ENCODE measurements around the gene FZD4.
"Not testable (repeated sequence)": the region's sequence is repeated elsewhere in the genome, so short reads cannot be mapped to it uniquely, and the experiment has no call there.

FZD4 gene

DNA sequence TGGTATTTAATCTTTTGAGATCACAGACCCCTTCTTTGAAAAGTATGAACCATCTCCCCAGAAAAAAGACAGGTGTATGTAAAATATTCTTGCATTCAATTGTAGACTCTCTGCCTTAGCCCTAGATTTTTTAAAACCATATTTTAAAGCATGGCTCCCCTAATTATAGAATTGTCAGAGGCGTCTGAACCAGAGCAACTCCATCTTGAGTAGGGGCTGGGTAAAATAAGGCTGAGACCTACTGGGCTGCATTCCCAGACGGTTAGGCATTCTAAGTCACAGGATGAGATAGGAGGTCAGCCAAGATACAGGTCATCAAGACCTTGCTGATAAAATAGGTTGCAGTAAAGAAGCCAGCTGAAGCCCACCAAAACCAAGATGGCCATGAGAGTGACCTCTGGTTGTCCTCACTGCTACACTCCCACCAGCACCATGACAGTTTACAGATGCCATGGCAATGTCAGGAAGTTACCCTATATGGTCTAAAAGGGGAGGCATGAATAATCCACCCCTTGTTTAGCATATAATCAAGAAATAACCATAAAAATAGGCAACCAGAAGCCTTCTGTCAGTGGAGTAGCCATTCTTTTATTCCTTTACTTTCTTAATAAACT, 17.9 kb downstream of the FZD4 start:
- DNase-seq: not testable (repeated sequence)

- no peak for DNase-seq
Observed at GRCh38 chr11:86934926-86935579, 20.1 kb downstream of the FZD4 start.

DNA sequence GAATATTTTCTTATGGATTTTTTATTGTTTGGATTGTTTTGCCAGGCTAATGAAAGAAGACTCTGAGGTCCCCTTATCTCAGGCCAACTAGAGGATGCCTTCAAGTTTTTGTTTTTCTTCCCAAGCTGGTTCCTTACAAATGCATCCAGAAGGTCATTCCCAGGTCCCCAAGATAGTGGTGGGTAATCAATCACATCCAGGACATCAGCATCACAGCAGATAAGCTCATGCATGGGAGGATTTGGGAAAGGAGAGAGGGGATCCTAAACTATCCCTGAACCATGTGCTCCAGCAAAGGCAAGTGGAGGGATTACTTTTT, 20.7 kb downstream of the FZD4 start:
- DNase-seq: no peak

- no peak for DNase-seq
Observed at GRCh38 chr11:86933891-86934581, 21.2 kb downstream of the FZD4 start.

- no peak for DNase-seq
Observed at GRCh38 chr11:86932924-86933875, 22.0 kb downstream of the FZD4 start.

- DNase-seq: no peak
Observed at GRCh38 chr11:86932259-86932585, 23.0 kb downstream of the FZD4 start.

DNA sequence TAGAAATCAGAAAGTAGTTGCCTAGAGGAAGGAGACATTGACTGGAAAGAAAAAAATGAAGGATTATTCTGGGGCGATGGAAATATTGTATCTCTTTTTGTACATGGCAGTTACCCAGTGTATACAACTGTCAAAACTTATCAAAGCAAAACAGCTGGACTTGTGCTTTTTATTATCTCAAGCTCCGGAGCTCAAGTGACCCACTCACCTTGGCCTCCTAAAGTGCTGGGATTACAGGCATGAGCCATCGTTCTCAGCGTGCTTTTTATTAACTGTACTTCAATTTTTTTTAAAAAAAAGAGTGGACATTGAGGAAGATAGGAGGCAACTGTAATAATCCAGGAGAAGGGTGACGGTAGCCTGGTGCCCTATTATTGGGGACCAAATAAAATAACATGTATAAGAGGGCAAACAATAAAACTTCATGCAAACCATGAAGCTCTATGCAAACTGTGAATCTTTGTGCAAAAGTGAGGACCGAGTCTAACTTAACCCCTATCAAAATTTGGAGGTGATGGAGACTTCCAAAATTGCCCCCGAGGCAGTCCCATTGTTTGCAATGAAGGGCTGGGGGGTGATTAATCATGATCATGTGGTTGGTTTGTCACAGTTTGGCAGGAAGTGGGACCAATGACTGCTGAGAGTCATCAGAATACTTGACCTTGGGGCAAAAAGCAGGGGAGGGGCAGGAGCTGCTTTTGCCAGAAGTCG, 23.5 kb downstream of the FZD4 start:
- no peak for DNase-seq

DNA sequence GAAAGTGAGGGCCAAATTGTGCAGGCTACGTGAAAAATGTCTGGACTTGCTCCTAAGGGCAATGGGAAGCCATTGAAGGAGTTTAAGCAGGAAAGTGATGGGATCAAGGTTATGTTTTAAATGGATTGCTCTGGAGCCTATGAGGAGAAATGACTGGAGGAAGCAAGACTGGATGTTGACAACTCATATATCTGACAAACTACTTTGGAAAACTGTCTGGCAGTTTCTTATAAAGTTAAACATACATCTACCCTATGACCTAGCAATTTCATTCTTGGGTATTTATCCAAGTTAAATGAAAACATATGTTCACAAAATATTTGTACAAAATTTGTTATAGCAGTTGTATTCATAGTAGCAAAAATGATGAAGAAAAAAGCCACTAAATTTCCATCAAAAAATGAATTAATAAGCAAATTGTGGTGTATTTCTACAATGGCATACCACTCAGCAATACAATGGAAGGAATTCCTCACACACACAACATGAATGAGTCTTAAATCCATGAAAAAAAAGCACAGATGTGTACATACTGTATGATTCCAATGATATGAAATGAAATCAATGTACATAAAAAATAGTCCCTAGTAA, 24.1 kb downstream of the FZD4 start:
- no peak for DNase-seq

GRCh38 chr11:86926975-86927374, 28.2 kb downstream of the FZD4 start:
- no peak for DNase-seq

DNA sequence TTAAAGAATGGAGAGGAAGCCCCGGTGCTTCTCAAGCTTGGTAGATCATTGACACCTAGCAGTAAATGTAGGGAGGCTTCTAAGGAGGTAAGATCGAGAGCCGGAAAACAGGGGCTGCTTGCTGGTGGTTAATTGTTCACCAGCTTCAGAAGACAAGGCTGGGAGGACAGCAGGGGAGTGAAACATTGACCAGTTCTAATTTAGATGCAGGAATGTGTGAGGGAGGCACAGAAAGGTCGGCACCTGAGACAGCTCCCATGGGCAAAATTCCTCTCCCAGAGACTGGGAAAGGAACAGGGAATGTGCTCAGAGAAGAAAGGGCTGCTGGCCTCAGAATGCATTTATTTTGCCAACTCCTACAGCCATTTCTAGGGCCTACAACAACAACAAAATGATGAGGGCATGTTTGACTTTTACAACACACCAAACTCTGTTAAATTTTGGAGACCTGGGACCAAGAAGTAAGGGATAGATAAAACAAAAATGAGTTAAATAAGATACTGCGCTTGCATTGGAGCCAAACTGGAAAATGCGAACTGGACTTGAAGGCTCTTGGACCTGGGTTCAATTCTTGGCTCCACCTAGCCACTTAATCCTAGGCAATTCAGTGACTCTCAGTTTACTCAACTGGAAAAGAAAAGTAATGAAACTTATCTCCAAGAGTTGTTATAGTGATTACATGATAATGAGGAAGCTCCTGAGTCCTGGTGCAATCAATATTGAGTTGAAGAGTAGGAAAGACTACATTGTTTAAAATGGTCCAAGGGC, 31.0 kb downstream of the FZD4 start:
- no peak for DNase-seq

- DNase-seq: no peak
Observed at GRCh38 chr11:86922225-86922624, 33.0 kb downstream of the FZD4 start.

GRCh38 chr11:86919557-86920210, 35.5 kb downstream of the FZD4 start:
- peak in 1 of 5 experiments; percentile 43 for DNase-seq

GRCh38 chr11:86918973-86919372, 36.2 kb downstream of the FZD4 start:
- DNase-seq: no peak

- no peak for DNase-seq
Observed at GRCh38 chr11:86918496-86918895, 36.7 kb downstream of the FZD4 start.

GRCh38 chr11:86917589-86917988, 37.6 kb downstream of the FZD4 start:
- no peak for DNase-seq

GRCh38 chr11:86916330-86916729, 38.9 kb downstream of the FZD4 start:
- peak in 1 of 5 experiments; percentile 12 for DNase-seq

GRCh38 chr11:86915850-86916249, 39.3 kb downstream of the FZD4 start:
- not testable (repeated sequence) for DNase-seq

GRCh38 chr11:86914865-86915519, 40.2 kb downstream of the FZD4 start:
- DNase-seq: no peak

DNA sequence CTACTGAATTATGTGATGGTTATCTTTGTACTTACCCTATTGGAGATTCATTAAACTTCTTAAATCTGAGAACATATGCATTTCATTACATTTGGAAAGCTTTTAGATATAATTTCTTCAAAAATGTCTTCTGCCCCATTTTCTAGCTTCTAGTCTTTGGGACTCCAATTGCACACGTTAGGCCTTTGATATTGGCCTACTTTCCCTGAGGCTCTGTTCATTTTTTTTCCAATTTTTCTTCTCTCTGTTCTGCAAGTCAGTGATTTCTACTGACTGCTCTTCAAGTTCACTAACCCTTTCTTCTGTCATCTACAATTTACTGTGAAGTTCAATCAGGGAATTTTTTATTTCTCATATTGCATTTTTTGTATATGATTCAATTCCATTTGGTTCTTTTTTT, 43.0 kb downstream of the FZD4 start:
- no peak for DNase-seq

DNA sequence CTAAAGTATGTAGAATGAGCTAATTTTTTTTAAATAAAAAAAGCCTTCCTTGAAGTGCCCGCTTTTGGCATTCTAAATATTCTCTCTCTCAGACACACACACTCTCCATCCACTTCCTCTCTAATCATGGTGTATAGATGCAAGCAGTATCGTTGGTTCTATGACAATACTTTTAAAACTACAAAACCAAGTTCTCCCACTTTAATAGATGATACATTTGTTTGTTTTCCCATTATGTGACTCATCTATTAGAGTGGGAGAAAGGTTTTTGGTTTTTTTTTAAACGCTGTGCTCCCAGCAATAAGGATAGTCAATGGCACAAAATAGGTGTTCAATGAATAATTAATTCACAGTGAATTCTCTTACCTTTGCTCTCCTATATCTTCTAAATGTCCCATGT, 44.6 kb downstream of the FZD4 start:
- DNase-seq: no peak

All from T-helper 2 cell (primary cell).